ENCODE data around the gene LRRC27.
A peak's percentile ranks its signal among the peaks of the same experiment; 100 is the strongest.
"Not testable (repeated sequence)": the region's sequence is repeated elsewhere in the genome, so short reads cannot be mapped to it uniquely, and the experiment has no call there.

Gene LRRC27

DNA sequence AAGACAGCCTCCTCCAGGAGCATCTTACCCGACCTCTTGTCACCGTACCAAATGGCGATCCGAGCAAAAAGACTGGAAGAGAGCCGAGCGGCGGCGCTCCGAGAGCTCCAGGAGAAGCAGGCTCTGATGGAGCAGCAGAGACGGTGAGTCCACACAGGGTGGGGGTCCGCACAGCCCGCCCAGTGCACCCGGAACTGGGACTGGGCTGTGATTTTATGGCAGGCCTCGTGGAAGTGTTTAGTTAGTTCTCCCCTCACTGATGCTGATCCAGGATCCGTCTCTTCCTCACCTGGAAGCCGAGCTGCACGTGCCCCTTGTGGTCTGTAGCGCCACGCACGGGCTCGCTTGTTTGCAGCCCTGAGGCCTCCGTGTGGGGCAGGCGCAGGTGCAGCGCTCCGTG is 19.6 kb downstream of the LRRC27 start:
- DNase-seq: no peak
- no peaks in the 10 kb centered on the region for H3K9me3 ChIP-seq (ENCODE audit: control insufficient read depth, low read length)
- H3K4me1 ChIP-seq (ENCODE audit: control insufficient read depth, insufficient read depth, low read depth, low read length): peaks cover 5% of the 10 kb centered on the region
- H4K8ac ChIP-seq (ENCODE audit: low read length): no peak overlapping the region
- H3K9ac ChIP-seq (ENCODE audit: low read length): no peak overlapping the region
- H3K27me3 ChIP-seq (ENCODE audit: control insufficient read depth in 1 of 2, insufficient read depth in 1 of 2, low read length in 2 of 2): no peaks in the 10 kb centered on the region
- no peak overlapping the region for H3K4me3 ChIP-seq (ENCODE audit: insufficient read depth in 1 of 2, low read depth in 1 of 2, low read length in 2 of 2)
- no peak overlapping the region for H3K23ac ChIP-seq (ENCODE audit: low read length in 2 of 2)
- H2AFZ ChIP-seq (ENCODE audit: low read depth, low read length): no peak overlapping the region
- no peak overlapping the region for H3K27ac ChIP-seq (ENCODE audit: low read length, poor library complexity, severe bottlenecking)
- no peaks in the 10 kb centered on the region for H3K79me1 ChIP-seq (replicated peaks; ENCODE audit: low read length, poor library complexity, severe bottlenecking)
- 88% methylated on average over 22 of the region's 25 CpGs for WGBS
- H2BK5ac ChIP-seq (ENCODE audit: low read depth, low read length, poor library complexity, severe bottlenecking): no peak overlapping the region
- no peak overlapping the region for H2AK5ac ChIP-seq (ENCODE audit: low read length, severe bottlenecking)
- H2BK120ac ChIP-seq (ENCODE audit: low read depth, low read length): no peak overlapping the region
- H3K14ac ChIP-seq (ENCODE audit: low read length in 2 of 2): no peak overlapping the region
- no peak overlapping the region for H3K4ac ChIP-seq (ENCODE audit: low read depth in 1 of 2, low read length in 2 of 2)
- H3K36me3 ChIP-seq (ENCODE audit: control insufficient read depth in 1 of 2, insufficient read depth in 2 of 2, low read depth in 1 of 2, low read length in 2 of 2): peaks cover 29 to 66% of the 10 kb centered on the region in 2 experiments
- H2BK12ac ChIP-seq (ENCODE audit: low read length in 2 of 2): no peak overlapping the region
- H3K4me2 ChIP-seq (ENCODE audit: low read length, poor library complexity, severe bottlenecking): no peak overlapping the region
- H3K18ac ChIP-seq (ENCODE audit: low read depth in 1 of 2, low read length in 2 of 2): no peak overlapping the region
- no peak overlapping the region for H2BK15ac ChIP-seq (ENCODE audit: low read depth, poor library complexity, severe bottlenecking)
- no peak overlapping the region for H4K91ac ChIP-seq (ENCODE audit: low read length)

DNA sequence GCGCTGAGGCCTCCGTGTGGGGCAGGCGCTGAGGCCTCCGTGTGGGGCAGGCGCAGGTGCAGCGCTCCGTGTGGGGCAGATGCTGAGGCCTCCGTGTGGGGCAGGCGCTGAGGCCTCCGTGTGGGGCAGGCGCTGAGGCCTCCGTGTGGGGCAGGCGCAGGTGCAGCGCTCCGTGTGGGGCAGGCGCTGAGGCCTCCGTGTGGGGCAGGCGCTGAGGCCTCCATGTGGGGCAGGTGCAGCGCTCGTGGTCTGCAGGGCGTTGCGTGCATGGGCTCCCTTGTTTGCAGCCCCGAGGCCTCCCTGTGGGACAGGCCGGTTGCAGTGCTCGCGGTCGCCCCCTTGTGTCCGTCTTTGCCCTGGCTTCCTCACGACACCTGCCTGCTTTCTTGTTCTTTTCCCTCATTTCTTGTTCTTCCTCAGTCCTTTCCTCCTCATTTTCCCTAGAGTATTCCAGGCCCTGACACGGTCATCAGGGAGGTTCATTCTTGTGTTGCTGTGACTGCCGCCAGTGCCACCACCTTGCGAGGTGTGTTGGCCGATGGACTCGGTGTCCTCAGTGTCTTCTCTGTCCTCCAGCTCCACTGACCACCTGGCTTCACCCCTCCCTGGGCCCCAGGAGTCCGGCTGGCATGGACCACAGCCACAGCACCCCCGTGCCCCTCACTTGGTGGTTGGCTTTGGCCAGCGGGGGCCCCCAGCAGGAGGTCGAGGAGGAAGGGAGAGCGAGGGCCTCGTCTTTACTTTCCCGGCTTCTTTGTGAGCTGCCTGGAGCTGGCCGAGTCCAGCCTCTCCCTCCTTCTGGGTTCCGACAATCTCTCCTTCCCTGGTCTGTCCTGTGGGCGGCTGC is 20.7 kb downstream of the LRRC27 start:
- H2BK12ac ChIP-seq (ENCODE audit: low read length in 2 of 2); H3K9ac ChIP-seq (ENCODE audit: low read length); H2BK5ac ChIP-seq (ENCODE audit: low read depth, low read length, poor library complexity, severe bottlenecking); H3K23ac ChIP-seq (ENCODE audit: low read length in 2 of 2); H3K4ac ChIP-seq (ENCODE audit: low read depth in 1 of 2, low read length in 2 of 2); H3K79me1 ChIP-seq (replicated peaks; ENCODE audit: low read length, poor library complexity, severe bottlenecking); H3K4me1 ChIP-seq (ENCODE audit: control insufficient read depth, insufficient read depth, low read depth, low read length); H4K91ac ChIP-seq (ENCODE audit: low read length); H2AK5ac ChIP-seq (ENCODE audit: low read length, severe bottlenecking); H2BK15ac ChIP-seq (ENCODE audit: low read depth, poor library complexity, severe bottlenecking); H2BK120ac ChIP-seq (ENCODE audit: low read depth, low read length); H3K27me3 ChIP-seq (ENCODE audit: control insufficient read depth in 1 of 2, insufficient read depth in 1 of 2, low read length in 2 of 2); H3K18ac ChIP-seq (ENCODE audit: low read depth in 1 of 2, low read length in 2 of 2); H3K9me3 ChIP-seq (ENCODE audit: control insufficient read depth, low read length); H2AFZ ChIP-seq (ENCODE audit: low read depth, low read length); H3K4me3 ChIP-seq (ENCODE audit: insufficient read depth in 1 of 2, low read depth in 1 of 2, low read length in 2 of 2); H4K8ac ChIP-seq (ENCODE audit: low read length); H3K14ac ChIP-seq (ENCODE audit: low read length in 2 of 2); H3K4me2 ChIP-seq (ENCODE audit: low read length, poor library complexity, severe bottlenecking); H3K27ac ChIP-seq (ENCODE audit: low read length, poor library complexity, severe bottlenecking): not testable (repeated sequence)
- WGBS: 38% methylated on average over 33 of the region's 44 CpGs
- DNase-seq: peak; percentile 48
- H3K36me3 ChIP-seq (ENCODE audit: control insufficient read depth in 1 of 2, insufficient read depth in 2 of 2, low read depth in 1 of 2, low read length in 2 of 2): peaks cover 37 to 63% of the 10 kb centered on the region in 2 experiments

DNA sequence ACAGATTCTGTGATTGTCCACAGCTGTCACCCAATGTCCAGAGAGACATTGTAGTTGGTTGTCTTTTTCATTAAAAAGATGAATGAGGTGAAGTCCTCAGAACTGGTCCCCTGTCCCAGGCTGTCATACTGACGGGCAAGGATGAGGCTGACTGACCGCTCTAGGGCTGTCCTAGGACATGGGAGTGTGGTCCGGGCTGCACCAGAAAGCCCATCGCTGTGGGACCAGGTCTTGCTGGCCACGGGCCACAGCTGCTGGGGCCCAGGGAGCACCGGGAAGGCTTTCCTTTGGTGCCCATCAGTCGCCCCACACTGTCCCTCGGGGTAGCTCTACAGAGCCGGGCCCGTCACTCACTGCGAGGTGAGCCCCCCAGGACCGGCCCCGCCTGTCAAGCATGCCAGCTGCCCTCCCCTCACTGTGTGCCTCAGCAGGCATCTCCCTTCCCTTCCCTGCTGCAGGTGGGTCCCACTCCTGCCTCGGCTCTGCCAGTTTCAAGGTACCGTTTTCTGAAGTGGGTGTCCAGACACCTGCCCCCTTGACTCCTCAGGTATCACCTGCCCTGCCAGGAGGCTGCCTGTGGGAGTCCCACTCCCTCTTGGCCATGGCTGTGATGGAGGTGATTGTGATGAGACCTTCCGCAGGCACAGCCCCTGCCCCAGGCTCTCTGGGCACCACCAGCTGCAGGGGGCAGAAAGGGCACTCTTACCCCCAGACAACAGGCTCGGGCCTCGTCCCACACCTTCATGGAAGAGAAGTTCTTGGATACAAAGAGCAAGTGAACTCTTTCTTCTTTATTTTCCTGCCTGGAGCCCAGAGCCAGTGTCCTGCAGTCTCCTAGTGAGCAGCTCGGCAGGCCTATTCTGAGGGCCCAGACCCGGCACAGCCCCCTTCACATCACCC is 21.7 kb downstream of the LRRC27 start:
- Histone ChIP-seq H2BK12ac (ENCODE audit: low read length in 2 of 2) (no peak overlapping the region), H3K4ac (ENCODE audit: low read depth in 1 of 2, low read length in 2 of 2) (no peak overlapping the region), H3K9me3 (ENCODE audit: control insufficient read depth, low read length) (no peaks in the 10 kb centered on the region), H3K27me3 (ENCODE audit: control insufficient read depth in 1 of 2, insufficient read depth in 1 of 2, low read length in 2 of 2) (no peaks in the 10 kb centered on the region), H4K8ac (ENCODE audit: low read length) (no peak overlapping the region), H3K36me3 (ENCODE audit: control insufficient read depth in 1 of 2, insufficient read depth in 2 of 2, low read depth in 1 of 2, low read length in 2 of 2) (peaks cover 28 to 60% of the 10 kb centered on the region in 2 experiments), H3K14ac (ENCODE audit: low read length in 2 of 2) (no peak overlapping the region), H2BK120ac (ENCODE audit: low read depth, low read length) (no peak overlapping the region), H2BK5ac (ENCODE audit: low read depth, low read length, poor library complexity, severe bottlenecking) (no peak overlapping the region), H2AK5ac (ENCODE audit: low read length, severe bottlenecking) (no peak overlapping the region), H3K4me2 (ENCODE audit: low read length, poor library complexity, severe bottlenecking) (no peak overlapping the region), H3K79me1 (replicated peaks; ENCODE audit: low read length, poor library complexity, severe bottlenecking) (no peaks in the 10 kb centered on the region), H3K4me3 (ENCODE audit: insufficient read depth in 1 of 2, low read depth in 1 of 2, low read length in 2 of 2) (no peak overlapping the region), H2AFZ (ENCODE audit: low read depth, low read length) (no peak overlapping the region), H2BK15ac (ENCODE audit: low read depth, poor library complexity, severe bottlenecking) (no peak overlapping the region), H3K9ac (ENCODE audit: low read length) (no peak overlapping the region), H4K91ac (ENCODE audit: low read length) (no peak overlapping the region), H3K4me1 (ENCODE audit: control insufficient read depth, insufficient read depth, low read depth, low read length) (peaks cover 5% of the 10 kb centered on the region), H3K18ac (ENCODE audit: low read depth in 1 of 2, low read length in 2 of 2) (no peak overlapping the region), H3K27ac (ENCODE audit: low read length, poor library complexity, severe bottlenecking) (no peak overlapping the region), H3K23ac (ENCODE audit: low read length in 2 of 2) (no peak overlapping the region)
- 89% methylated on average over 19 of the region's 20 CpGs for WGBS
- no peak for DNase-seq

Measured in mesenchymal stem cell (in vitro differentiated cells and primary cell).